HepG2 (cell line): ENCODE data around the gene C6orf132. TPM values are rescaled to one million over a fixed set of nuclear protein-coding genes. Genes with fewer than 3 reads are reported as not detected.

Experiments
- ATAC-seq: fragments of 200-7000 bp; cut with Tn5 transposase; 3 replicates; pipeline ENCODE4 v1.9.1; 2020; ENCODE audit warnings: mild to moderate bottlenecking, moderate library complexity
- BruUV-seq: library from RNA; stranded (reverse); fragments of 400-500 nt; replicated peaks from 2 replicates; lab custom pipeline; 2021; lab: Mats Ljungman, UMichigan
- CTCF ChIA-PET: fragments of 300-600 bp; formaldehyde crosslinking; extraction: SDS; loops from one replicate; lab custom pipeline; 2021; ENCODE audit warnings: low total read pairs, inconsistent platforms, low intra/inter-chr PET ratio; lab: Yijun Ruan, JAX
- POLR2A ChIA-PET: fragments of 350-600 bp; sonication (Branson Sonifier 250); formaldehyde crosslinking; loops from one replicate; lab custom pipeline; 2020; ENCODE audit warnings: antibody characterized with exemption, inconsistent platforms; lab: Yijun Ruan, JAX
- DNase-seq: peaks from one replicate; pipeline ENCODE4 v3.0.0-alpha.2; 2015; ENCODE audit warnings: low spot score
- FAIRE-seq: peaks from 3 replicates; lab custom pipeline; 2011; peaks lifted over from hg19 to GRCh38; lab: Jason Lieb, UNC
- H2AFZ ChIP-seq: one replicate; pipeline ENCODE4 v1.6.1; 2011; ENCODE audit warnings: low read length, inconsistent platforms
- H3K27ac ChIP-seq: fragments of 300-600 bp; 3 replicates; pipeline ENCODE4 v1.8.0; 2011; ENCODE audit warnings: mixed run types, mild to moderate bottlenecking, mixed read lengths, low read length, inconsistent platforms; ENCODE audit not compliant: insufficient read depth; ENCODE audit errors: extremely low read length
- H3K27me3 ChIP-seq, 2 experiments: fragments of 200-600 bp in 1 of 2; 2 replicates in 1 of 2; 3 replicates in 1 of 2; pipeline versions ENCODE4 v1.6.0 to v1.8.0; 2011; ENCODE audit warnings: low read length in 2 of 2, mild to moderate bottlenecking in 2 of 2, moderate library complexity in 2 of 2, inconsistent platforms in 1 of 2; ENCODE audit not compliant: insufficient read depth in 2 of 2, control insufficient read depth in 1 of 2
- H3K36me3 ChIP-seq, 2 experiments: fragments of 200-600 bp in 1 of 2; replicated peaks in 1 of 2; 2 replicates in 1 of 2; 3 replicates in 1 of 2; pipeline versions ENCODE4 v1.5.1 to v1.8.0; 2011; ENCODE audit warnings: low read length in 2 of 2, inconsistent platforms in 1 of 2; ENCODE audit not compliant: insufficient read depth in 2 of 2, control insufficient read depth in 1 of 2
- H3K4me1 ChIP-seq: 2 replicates; pipeline ENCODE4 v1.5.1; 2012; ENCODE audit warnings: low read length, inconsistent platforms; ENCODE audit not compliant: insufficient read depth
- H3K4me2 ChIP-seq: 2 replicates; pipeline ENCODE4 v1.6.0; 2011; ENCODE audit warnings: low read depth, low read length, inconsistent platforms
- H3K4me3 ChIP-seq, 3 experiments: fragments of 200-600 bp in 1 of 3; sonication (generic), shearing (Covaris generic) in 1 of 3; replicated peaks in 1 of 3; 2 replicates each; pipeline ENCODE4 v1.5.1; 2011 to 2016; ENCODE audit warnings: low read length in 3 of 3, inconsistent platforms in 2 of 3, low read depth in 2 of 3, mild to moderate bottlenecking in 2 of 3, control low read depth in 1 of 3, mixed read lengths in 1 of 3; ENCODE audit not compliant: insufficient read depth in 1 of 3
- H3K79me2 ChIP-seq: one replicate; pipeline ENCODE4 v1.6.1; 2011; ENCODE audit warnings: low read length, inconsistent platforms; ENCODE audit not compliant: insufficient read depth
- H3K9ac ChIP-seq: 2 replicates; pipeline ENCODE4 v1.6.0; 2011; ENCODE audit warnings: mild to moderate bottlenecking, low read depth, low read length, inconsistent platforms; ENCODE audit not compliant: insufficient read depth
- H3K9me3 ChIP-seq: 2 replicates; pipeline ENCODE4 v1.5.1; 2012; ENCODE audit warnings: mild to moderate bottlenecking, low read length
- H4K20me1 ChIP-seq: 2 replicates; pipeline ENCODE4 v1.6.0; 2011; ENCODE audit warnings: inconsistent platforms, mild to moderate bottlenecking, low read length, moderate library complexity; ENCODE audit not compliant: insufficient read depth
- AHR ChIP-seq: IDR thresholded peaks from 2 replicates; pipeline ENCODE4 v1.6.1; 2018; ENCODE audit warnings: missing genetic modification reagents, missing compliant biosample characterization
- CAMTA2 ChIP-seq: sonication (generic); formaldehyde crosslinking; IDR thresholded peaks from 2 replicates; pipeline ENCODE4 v1.4.0; 2020; ENCODE audit warnings: mild to moderate bottlenecking, missing genetic modification reagents, borderline replicate concordance
- CEBPZ ChIP-seq: IDR thresholded peaks from 2 replicates; pipeline ENCODE4 v1.6.1; 2012; ENCODE audit warnings: low read length, improper control_type of control experiment
- FLYWCH1 ChIP-seq: sonication (generic); formaldehyde crosslinking; IDR thresholded peaks from 2 replicates; pipeline ENCODE4 v1.8.1; 2023; ENCODE audit warnings: mild to moderate bottlenecking, missing genetic modification reagents
- GTF3A ChIP-seq: sonication (generic); formaldehyde crosslinking; conservative IDR thresholded peaks from 2 replicates; pipeline ENCODE4 v1.4.0; 2020; ENCODE audit warnings: mild to moderate bottlenecking, missing genetic modification reagents
- MTF1 ChIP-seq: sonication (generic); formaldehyde crosslinking; IDR thresholded peaks from 2 replicates; pipeline ENCODE4 v1.5.0; 2020; ENCODE audit warnings: missing genetic modification reagents
- SRSF9 ChIP-seq: fragments of 200-400 bp; formaldehyde crosslinking; IDR thresholded peaks from 2 replicates; pipeline ENCODE4 v1.6.1; 2018; ENCODE audit warnings: borderline replicate concordance, mild to moderate bottlenecking, low read depth, low read length; ENCODE audit not compliant: insufficient read depth, poor library complexity, severe bottlenecking
- ZFP36 ChIP-seq: fragments of 150-350 bp; IDR thresholded peaks from 2 replicates; pipeline ENCODE4 v1.6.1; 2018; ENCODE audit warnings: borderline replicate concordance, low read length, low read depth; ENCODE audit not compliant: partially characterized antibody
- ZNF180 ChIP-seq: sonication (generic); formaldehyde crosslinking; IDR thresholded peaks from 2 replicates; pipeline ENCODE4 v1.4.0; 2020; ENCODE audit warnings: low read depth, missing genetic modification reagents, borderline replicate concordance
- ZNF230 ChIP-seq: sonication (generic); formaldehyde crosslinking; IDR thresholded peaks from 2 replicates; pipeline ENCODE4 v1.4.0; 2020; ENCODE audit warnings: mild to moderate bottlenecking, missing genetic modification reagents
- ZNF362 ChIP-seq: sonication (generic); formaldehyde crosslinking; IDR thresholded peaks from 2 replicates; pipeline ENCODE4 v1.4.0; 2020; ENCODE audit warnings: missing genetic modification reagents, mild to moderate bottlenecking, borderline replicate concordance
- WGBS: methylation state at CpG from one replicate; pipeline ENCODE4 v1.1.6; 2017; ENCODE audit warnings: low lambda C conversion rate; 5-methylcytosine and 5-hydroxymethylcytosine counted together
- in situ Hi-C: cut with HindIII; loops from 2 replicates; pipeline ENCODE4 v1.10.0; 2017; ENCODE audit warnings: low pct_unique_long_range_greater_than_20kb; ENCODE audit not compliant: extremely low pct_ligation_motif_present
- intact Hi-C: fragments of 100-400 bp; cut with micrococcal nuclease; formaldehyde crosslinking; loops from one replicate; pipeline ENCODE4 v1.10.0; 2022; ENCODE audit not compliant: unreplicated experiment
- polyA plus RNA-seq, 8 experiments: library from polyadenylated mRNA; depleted of rRNA in 3 of 8; stranded (reverse) in 7 of 8; unstranded in 1 of 8; fragments of >200 nt; fragmentation: Illumina TruSeq in 4 of 8; extraction: Trizol in 4 of 8; gene quantifications; 2 replicates each; pipeline versions ENCODE4 v1.2.1 to v1.2.3, GENCODE V29; 2011 to 2016; ENCODE audit warnings: low read depth in 4 of 8, missing spikeins in 1 of 8, mixed read lengths in 1 of 8; ENCODE audit not compliant: insufficient read depth in 1 of 8
- total RNA-seq, 5 experiments: library from RNA; depleted of rRNA; stranded (reverse); fragments of >200 nt; fragmentation: Illumina TruSeq; extraction: Trizol; gene quantifications; 2 replicates each; pipeline ENCODE4 v1.2.3, GENCODE V29; 2016; ENCODE audit warnings: low read depth in 1 of 5
- TF ChIP-seq, protein P1 (sequence below): sonication (generic); formaldehyde crosslinking; IDR thresholded peaks from one replicate; pipeline ENCODE4 v1.5.1; 2020; ENCODE audit warnings: mild to moderate bottlenecking, missing genetic modification reagents; ENCODE audit errors: not compliant biosample characterization

C6orf132 gene
- total and polyA plus RNA-seq, 2 of the 13 experiments (the other 11 are each of a cell fraction or from before 2014, with no cell fraction given) = 0.78 to 3.0 TPM

GRCh38 chr6:42158011-42158410 is 15.6 kb upstream of the C6orf132 start:
- Histone ChIP-seq H3K36me3 (no peaks in the 10 kb centered on the region), H3K79me2 (no peaks in the 10 kb centered on the region), H3K27me3 (peaks cover 3 to 19% of the 10 kb centered on the region in 2 experiments; a peak in 3 of 5 replicates), H3K9me3 (no peaks in the 10 kb centered on the region), H3K27ac (no peak overlapping the region), H4K20me1 (no peaks in the 10 kb centered on the region), H3K9ac (no peak overlapping the region), H3K4me2 (no peak overlapping the region), H2AFZ (no peak overlapping the region), H3K4me3 (no peak overlapping the region), H3K4me1 (peaks cover 28% of the 10 kb centered on the region)
- BruUV-seq = no TSS peak
- intact Hi-C loops = no loop called here
- ATAC-seq = no peak
- no peak for DNase-seq
- 48% methylated on average over 2 of the region's 2 CpGs for WGBS
- ChIA-PET CTCF (no interaction called here), POLR2A (no interaction called here)
- in situ Hi-C loops = no loop called here
- FAIRE-seq = no peak
- TF ChIP-seq ZFP36 (no peak), CAMTA2 (CRISPR knock-in tag) (no peak), AHR (CRISPR knock-in tag) (no peak), FLYWCH1 (CRISPR knock-in tag) (no peak), ZNF180 (CRISPR knock-in tag) (no peak), CEBPZ (no peak), MTF1 (no peak), GTF3A (CRISPR knock-in tag) (no peak), SRSF9 (no peak), ZNF230 (no peak), ZNF362 (CRISPR knock-in tag) (no peak)
- TF ChIP-seq, protein P1, sequence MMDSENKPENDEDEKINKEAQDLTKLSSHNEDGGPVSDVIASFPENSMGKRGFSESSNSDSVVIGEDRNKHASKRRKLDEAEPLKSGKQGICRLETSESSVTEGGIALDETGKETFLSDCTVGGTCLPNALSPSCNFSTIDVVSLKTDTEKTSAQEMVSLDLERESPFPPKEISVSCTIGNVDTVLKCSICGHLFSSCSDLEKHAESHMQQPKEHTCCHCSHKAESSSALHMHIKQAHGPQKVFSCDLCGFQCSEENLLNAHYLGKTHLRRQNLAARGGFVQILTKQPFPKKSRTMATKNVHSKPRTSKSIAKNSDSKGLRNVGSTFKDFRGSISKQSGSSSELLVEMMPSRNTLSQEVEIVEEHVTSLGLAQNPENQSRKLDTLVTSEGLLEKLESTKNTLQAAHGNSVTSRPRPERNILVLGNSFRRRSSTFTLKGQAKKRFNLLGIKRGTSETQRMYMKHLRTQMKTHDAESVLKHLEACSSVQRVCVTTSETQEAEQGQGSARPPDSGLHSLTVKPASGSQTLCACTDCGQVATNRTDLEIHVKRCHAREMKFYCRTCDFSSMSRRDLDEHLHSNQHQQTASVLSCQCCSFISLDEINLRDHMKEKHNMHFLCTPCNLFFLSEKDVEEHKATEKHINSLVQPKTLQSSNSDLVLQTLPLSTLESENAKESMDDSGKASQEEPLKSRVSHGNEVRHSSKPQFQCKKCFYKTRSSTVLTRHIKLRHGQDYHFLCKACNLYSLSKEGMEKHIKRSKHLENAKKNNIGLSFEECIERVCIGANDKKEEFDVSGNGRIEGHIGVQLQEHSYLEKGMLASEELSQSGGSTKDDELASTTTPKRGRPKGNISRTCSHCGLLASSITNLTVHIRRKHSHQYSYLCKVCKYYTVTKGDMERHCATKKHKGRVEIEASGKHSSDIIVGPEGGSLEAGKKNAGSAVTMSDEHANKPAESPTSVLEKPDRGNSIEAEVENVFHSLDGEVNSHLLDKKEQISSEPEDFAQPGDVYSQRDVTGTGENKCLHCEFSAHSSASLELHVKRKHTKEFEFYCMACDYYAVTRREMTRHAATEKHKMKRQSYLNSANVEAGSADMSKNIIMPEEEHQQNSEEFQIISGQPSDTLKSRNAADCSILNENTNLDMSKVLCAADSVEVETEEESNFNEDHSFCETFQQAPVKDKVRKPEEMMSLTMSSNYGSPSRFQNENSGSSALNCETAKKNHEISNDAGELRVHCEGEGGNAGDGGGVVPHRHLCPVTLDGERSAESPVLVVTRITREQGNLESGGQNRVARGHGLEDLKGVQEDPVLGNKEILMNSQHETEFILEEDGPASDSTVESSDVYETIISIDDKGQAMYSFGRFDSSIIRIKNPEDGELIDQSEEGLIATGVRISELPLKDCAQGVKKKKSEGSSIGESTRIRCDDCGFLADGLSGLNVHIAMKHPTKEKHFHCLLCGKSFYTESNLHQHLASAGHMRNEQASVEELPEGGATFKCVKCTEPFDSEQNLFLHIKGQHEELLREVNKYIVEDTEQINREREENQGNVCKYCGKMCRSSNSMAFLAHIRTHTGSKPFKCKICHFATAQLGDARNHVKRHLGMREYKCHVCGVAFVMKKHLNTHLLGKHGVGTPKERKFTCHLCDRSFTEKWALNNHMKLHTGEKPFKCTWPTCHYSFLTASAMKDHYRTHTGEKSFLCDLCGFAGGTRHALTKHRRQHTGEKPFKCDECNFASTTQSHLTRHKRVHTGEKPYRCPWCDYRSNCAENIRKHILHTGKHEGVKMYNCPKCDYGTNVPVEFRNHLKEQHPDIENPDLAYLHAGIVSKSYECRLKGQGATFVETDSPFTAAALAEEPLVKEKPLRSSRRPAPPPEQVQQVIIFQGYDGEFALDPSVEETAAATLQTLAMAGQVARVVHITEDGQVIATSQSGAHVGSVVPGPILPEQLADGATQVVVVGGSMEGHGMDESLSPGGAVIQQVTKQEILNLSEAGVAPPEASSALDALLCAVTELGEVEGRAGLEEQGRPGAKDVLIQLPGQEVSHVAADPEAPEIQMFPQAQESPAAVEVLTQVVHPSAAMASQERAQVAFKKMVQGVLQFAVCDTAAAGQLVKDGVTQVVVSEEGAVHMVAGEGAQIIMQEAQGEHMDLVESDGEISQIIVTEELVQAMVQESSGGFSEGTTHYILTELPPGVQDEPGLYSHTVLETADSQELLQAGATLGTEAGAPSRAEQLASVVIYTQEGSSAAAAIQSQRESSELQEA (CRISPR knock-in tag) = no peak
